Heart right ventricle (tissue), 16 donors: ENCODE data around the gene BRD4. TPM values are rescaled to one million over a fixed set of nuclear protein-coding genes. Genes with fewer than 3 reads are reported as not detected.

Experiments used
- ATAC-seq, 8 donors: fragments of 200-7000 bp; cut with Tn5 transposase; one replicate each; pipeline ENCODE4 v1.9.1; 2020; ENCODE audit warnings: mild to moderate bottlenecking in 8 of 8, moderate library complexity in 8 of 8, moderate number of reproducible peaks in 1 of 8
- DNase-seq, 2 donors: peaks; one replicate each; pipeline ENCODE4 v3.0.0-alpha.2; 2020
- H3K27ac ChIP-seq, 10 donors: fragments of 200-600 bp; sonication (generic) in 2 of 10; one replicate each; pipeline versions ENCODE4 v1.5.0 to v1.8.0; 2020 to 2022; ENCODE audit warnings: mild to moderate bottlenecking in 3 of 10
- H3K27me3 ChIP-seq, 7 donors: fragments of 200-600 bp; one replicate each; pipeline ENCODE4 v1.8.0; 2021 to 2022; ENCODE audit warnings: mild to moderate bottlenecking in 2 of 7
- H3K36me3 ChIP-seq, 9 donors: fragments of 200-600 bp; sonication (generic) in 1 of 9; one replicate each; pipeline versions ENCODE4 v1.5.0 to v1.8.0; 2020 to 2022; ENCODE audit warnings: mild to moderate bottlenecking in 2 of 9
- H3K4me1 ChIP-seq, 9 donors: fragments of 200-600 bp; sonication (generic) in 1 of 9; one replicate each; pipeline versions ENCODE4 v1.5.0 to v1.8.0; 2020 to 2022; ENCODE audit warnings: mild to moderate bottlenecking in 4 of 9
- H3K4me3 ChIP-seq, 10 donors: fragments of 200-600 bp; sonication (generic) in 2 of 10; one replicate each; pipeline versions ENCODE4 v1.5.0 to v1.8.0; 2020 to 2022; ENCODE audit warnings: mild to moderate bottlenecking in 7 of 10, moderate library complexity in 2 of 10
- H3K9me3 ChIP-seq, 11 donors: fragments of 200-600 bp in 10 of 11; sonication (generic) in 2 of 11; one replicate each; pipeline versions ENCODE4 v1.5.0 to v1.8.0; 2013 to 2022; ENCODE audit warnings: mild to moderate bottlenecking in 2 of 11, control low read depth in 1 of 11, moderate library complexity in 1 of 11
- CTCF ChIP-seq, 9 donors: fragments of 200-600 bp; sonication (generic) in 2 of 9; IDR thresholded peaks; one replicate each; pipeline versions ENCODE4 v1.5.0 to v1.8.0; 2021 to 2022; ENCODE audit warnings: antibody characterized with exemption in 9 of 9, mild to moderate bottlenecking in 5 of 9, moderate library complexity in 1 of 9
- WGBS, 2 donors: extraction: QIAGEN DNeasy Blood & Tissue Kit; methylation state at CpG; one replicate each; pipeline ENCODE4 v1.1.7; 2013; ENCODE audit warnings: inconsistent platforms in 1 of 2; 5-methylcytosine and 5-hydroxymethylcytosine counted together
- intact Hi-C, 10 donors: fragments of 100-400 bp; cut with DNase I; formaldehyde crosslinking; loops; one replicate each; pipeline versions ENCODE4 v1.11.1 to v1.14.2; 2022
- polyA plus RNA-seq, 2 donors: library from polyadenylated mRNA; stranded (reverse); fragments of 200-250 nt; gene quantifications; one replicate each; pipeline ENCODE4 v1.2.3, GENCODE V29; 2013
- total RNA-seq, 10 donors: library from RNA; stranded (reverse); fragmentation: NEBNext Ultra II Directional in 3 of 10; extraction: Animal tissue kit (Norgen Biotek cat#: 25700) in 3 of 10; gene quantifications; one replicate each; pipeline versions ENCODE4 v1.2.1 to v1.2.4, GENCODE V29; 2021 to 2023
- donor health status: Arrhythmogenic right ventricular cardiomyopathy.
- donor health status: ischemic (EF 13 %, LVEDD 7.1; RV severe dilation, severe dysfunction).
- donor health status: healthy with polysubstance abuse.
- donor health status: DM: no; HTN: yes; CAD: no.
- donor health status: DM: no; HTN: no; CAD: no.
- donor health status: ischemic (EF 25% LVEDD 6.9; RV normal size, moderate dysfunction).
- donor health status: ischemic (EF 25% LVEDD 5.7; RV mildly dilated, moderate dysfunction).
- donor health status: healthy.
- donor health status: DM: yes; HTN: yes; CAD: no.
- donor health status: Ischemic cardiomyopathy.
- donor health status: ischemic (EF 35%, LVEDD 5.7; RV mildly dilated, moderate dysfunction).
- donor health status: nonischemic (EF 11% LVEDD 7.7; RV severe dilation, severe dysfunction).
- donor health status: DM: yes; HTN: yes; CAD: no.
- donor health status: PGD.
- donor health status: ischemic (EF 29% LVEDD 5.4; RV normal size, mild dysfunction).
- donor health status: nonischemic (EF 23%, LVEDD 6.1; RV moderate dilation, normal function).

Gene BRD4
- total and polyA plus RNA-seq, 12 donors = 31.2 to 85.1 (median 53.6) TPM

GRCh38 chr19:15371786-15372380 lies 39.5 kb upstream of the BRD4 start:
- intact Hi-C loops = loop anchor here in 3 of 10 donors (5.0 to 10.0 kb wide), 3 partner anchors 40 to 183 kb away; partner anchors contain the start of gene BRD4 (in 1 of the 3)

GRCh38 chr19:15371119-15371518 lies 38.8 kb upstream of the BRD4 start:
- H3K9me3 ChIP-seq = no peaks in the 10 kb centered on the region
- H3K27ac ChIP-seq = peak overlapping the region in 6 of 10 donors; percentile 21 to 64 (median 60)
- no peak for ATAC-seq
- H3K4me3 ChIP-seq = no peak overlapping the region
- no peak for DNase-seq
- TF ChIP-seq CTCF (IDR thresholded peaks at IDR 0.05) = no peak
- peaks cover 20 to 69% (median 52%) of the 10 kb centered on the region in 9 donors for H3K4me1 ChIP-seq
- 96 to 99% methylated on average over 7 of the region's 7 CpGs for WGBS, 2 donors
- H3K36me3 ChIP-seq = peaks cover 11 to 88% (median 57%) of the 10 kb centered on the region in 9 donors
- no peaks in the 10 kb centered on the region for H3K27me3 ChIP-seq
- intact Hi-C loops = loop anchor here in 3 of 10 donors (5.0 to 10.0 kb wide), 3 partner anchors 39 to 184 kb away; partner anchors contain the start of gene BRD4 (in 1 of the 3)

More at GRCh38 chr19:15371786-15372380, 39.5 kb upstream of the BRD4 start:
- ATAC-seq = no peak
- H3K36me3 ChIP-seq = peaks cover 11 to 81% (median 57%) of the 10 kb centered on the region in 9 donors
- WGBS, 2 donors = 71 to 81% methylated on average over 17 of the region's 17 CpGs
- H3K4me1 ChIP-seq = peaks cover 25 to 74% (median 57%) of the 10 kb centered on the region in 9 donors
- no peak for DNase-seq
- H3K4me3 ChIP-seq = no peak overlapping the region
- H3K27me3 ChIP-seq = no peaks in the 10 kb centered on the region
- H3K9me3 ChIP-seq = no peaks in the 10 kb centered on the region
- no peak for TF ChIP-seq CTCF (IDR thresholded peaks at IDR 0.05)
- H3K27ac ChIP-seq = peak overlapping the region in 7 of 10 donors; percentile 21 to 64 (median 59)

GRCh38 chr19:15369594-15369891 lies 37.2 kb upstream of the BRD4 start:
- no peak for DNase-seq
- intact Hi-C loops = loop anchor here in 2 of 10 donors (5.0 kb wide), 2 partner anchors 37 to 112 kb away; partner anchors contain the start of gene BRD4 (in 1 of the 2)

More at GRCh38 chr19:15369594-15369891, 37.2 kb upstream of the BRD4 start:
- Histone ChIP-seq H3K4me1 (peaks cover 10 to 53% (median 36%) of the 10 kb centered on the region in 9 donors), H3K36me3 (peaks cover 11 to 98% (median 68%) of the 10 kb centered on the region in 9 donors), H3K27me3 (no peaks in the 10 kb centered on the region), H3K4me3 (no peak overlapping the region), H3K27ac (peak overlapping the region in 1 of 10 donors; percentile 21), H3K9me3 (no peaks in the 10 kb centered on the region)
- WGBS, 2 donors = 93 to 96% methylated on average over 9 of the region's 9 CpGs
- ATAC-seq = no peak
- no peak for TF ChIP-seq CTCF (IDR thresholded peaks at IDR 0.05)
